Mucosa of gallbladder (tissue), 1 donor: ENCODE data around the gene FHIT. TPM values are rescaled to one million over a fixed set of nuclear protein-coding genes. Genes with fewer than 3 reads are reported as not detected.
"Not testable (repeated sequence)": the region's sequence is repeated elsewhere in the genome, so short reads cannot be mapped to it uniquely, and the experiment has no call there.

Experiments used
- DNase-seq: peaks from one replicate; pipeline ENCODE4 v3.0.0-alpha.2; 2020; ENCODE audit warnings: low spot score
- total RNA-seq: library from RNA; stranded (reverse); gene quantifications from one replicate; pipeline ENCODE4 v1.2.1, GENCODE V29; 2021
- donor health status: DM: no; HTN: no; CAD: no.

FHIT gene
- total RNA-seq, 1 donor from 2014 or later = 38.6 TPM

GRCh38 chr3:61226166-61226686 lies 25.0 kb downstream of the FHIT start:
- no peak for DNase-seq

GRCh38 chr3:61224823-61225222 lies 26.4 kb downstream of the FHIT start:
- no peak for DNase-seq

GRCh38 chr3:61223451-61223850 lies 27.8 kb downstream of the FHIT start:
- no peak for DNase-seq

- no peak for DNase-seq
Measured at GRCh38 chr3:61222467-61222866, 28.8 kb downstream of the FHIT start.

- peak; percentile 29 for DNase-seq
Measured at GRCh38 chr3:61221759-61222362, 29.4 kb downstream of the FHIT start.

DNA sequence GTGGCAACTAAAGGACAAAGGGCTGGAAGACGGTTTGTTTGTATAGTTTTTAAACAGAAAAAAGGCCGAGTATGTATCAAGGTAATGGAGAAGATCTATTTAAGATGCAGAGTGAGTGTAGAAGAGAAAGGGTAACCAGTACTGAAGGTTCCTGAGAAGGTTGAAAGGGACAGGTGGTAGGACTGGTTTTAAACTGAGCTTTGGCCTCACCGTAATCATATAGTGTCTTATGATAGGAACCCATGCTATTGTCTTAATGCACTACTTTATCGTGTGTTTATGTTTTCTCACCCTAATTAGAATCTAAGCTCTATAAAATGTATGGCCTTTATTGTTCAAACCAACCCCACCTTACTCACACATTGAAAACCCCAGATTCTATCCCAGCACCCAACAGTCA lies 32.7 kb downstream of the FHIT start:
- DNase-seq = no peak

- DNase-seq = not testable (repeated sequence)
Measured at GRCh38 chr3:61216171-61216570, 35.1 kb downstream of the FHIT start.

DNA sequence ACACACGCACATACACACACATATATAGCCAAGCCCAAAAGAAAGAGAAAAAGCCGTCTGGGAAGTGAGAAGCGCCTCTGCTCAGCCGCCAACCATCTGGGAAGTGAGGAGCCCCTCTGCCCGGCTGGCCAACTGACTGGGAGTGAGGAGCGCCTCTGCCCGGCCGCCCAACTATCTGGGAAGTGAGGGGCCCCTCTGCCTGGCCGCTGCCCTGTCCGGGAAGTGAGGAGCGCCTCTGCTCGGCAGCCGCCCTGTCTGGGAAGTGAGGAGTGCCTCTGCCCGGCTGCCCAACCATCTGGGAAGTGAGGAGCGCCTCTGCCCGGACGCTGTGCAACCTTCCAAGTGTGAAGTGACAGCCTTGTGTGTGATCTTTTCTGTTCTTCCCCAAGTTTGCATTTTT lies 49.2 kb downstream of the FHIT start:
- DNase-seq = no peak

DNA sequence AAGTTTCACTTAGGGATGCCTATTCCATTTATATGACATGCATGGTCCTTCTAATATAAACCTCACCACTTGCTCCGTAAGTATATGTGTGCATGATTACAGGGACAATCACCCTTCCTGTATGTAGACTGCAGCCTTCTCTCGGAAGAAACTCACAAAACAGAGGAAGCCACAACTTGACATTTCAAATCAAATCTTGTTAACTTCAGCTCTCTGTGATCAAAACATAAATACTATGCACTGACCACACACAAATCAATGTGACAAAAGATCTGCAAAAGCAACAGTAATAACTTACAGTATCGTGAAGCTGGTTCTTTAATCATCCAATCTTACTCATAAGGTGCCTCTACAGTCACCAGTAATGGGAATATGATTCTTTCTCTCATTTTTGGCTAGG lies 50.2 kb downstream of the FHIT start:
- no peak for DNase-seq

GRCh38 chr3:61200270-61200669 lies 51.0 kb downstream of the FHIT start:
- DNase-seq = no peak

- no peak for DNase-seq
Measured at GRCh38 chr3:61199843-61200242, 51.4 kb downstream of the FHIT start.

- DNase-seq = no peak
Measured at GRCh38 chr3:61194892-61195538, 56.2 kb downstream of the FHIT start.

- DNase-seq = no peak
Measured at GRCh38 chr3:61192222-61192621, 59.0 kb downstream of the FHIT start.

DNA sequence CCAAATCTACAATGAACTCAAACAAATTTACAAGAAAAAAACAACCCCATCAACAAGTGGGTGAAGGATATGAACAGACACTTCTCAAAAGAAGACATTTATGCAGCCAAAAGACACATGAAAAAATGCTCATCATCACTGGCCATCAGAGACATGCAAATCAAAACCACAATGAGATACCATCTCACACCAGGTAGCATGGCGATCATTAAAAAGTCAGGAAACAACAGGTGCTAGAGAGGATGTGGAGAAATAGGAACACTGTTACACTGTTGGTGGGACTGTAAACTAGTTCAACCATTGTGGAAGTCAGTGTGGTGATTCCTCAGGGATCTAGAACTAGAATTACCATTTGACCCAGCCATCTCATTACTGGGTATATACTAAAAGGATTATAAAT lies 61.0 kb downstream of the FHIT start:
- not testable (repeated sequence) for DNase-seq

DNA sequence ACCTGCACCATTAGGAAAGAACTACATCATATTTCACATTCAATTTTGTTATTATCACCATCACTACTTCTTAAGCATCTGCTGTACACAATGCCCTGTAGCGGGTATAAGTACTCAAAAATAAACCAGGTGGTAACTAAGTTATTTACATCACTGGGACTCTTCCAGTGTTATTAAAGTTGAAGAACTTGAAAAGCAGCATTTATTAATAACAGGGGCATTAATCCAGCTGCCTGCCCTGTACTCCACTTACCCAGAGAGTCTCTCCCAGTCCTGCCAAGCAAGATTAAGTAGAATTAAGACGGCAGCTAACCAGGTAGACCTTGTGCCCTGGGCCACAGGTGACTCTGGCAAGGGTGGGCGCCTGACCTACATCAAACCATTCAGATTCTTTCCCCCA lies 65.2 kb downstream of the FHIT start:
- no peak for DNase-seq

GRCh38 chr3:61184956-61185355 lies 66.3 kb downstream of the FHIT start:
- no peak for DNase-seq

- no peak for DNase-seq
Measured at GRCh38 chr3:61182662-61183061, 68.6 kb downstream of the FHIT start.

DNA sequence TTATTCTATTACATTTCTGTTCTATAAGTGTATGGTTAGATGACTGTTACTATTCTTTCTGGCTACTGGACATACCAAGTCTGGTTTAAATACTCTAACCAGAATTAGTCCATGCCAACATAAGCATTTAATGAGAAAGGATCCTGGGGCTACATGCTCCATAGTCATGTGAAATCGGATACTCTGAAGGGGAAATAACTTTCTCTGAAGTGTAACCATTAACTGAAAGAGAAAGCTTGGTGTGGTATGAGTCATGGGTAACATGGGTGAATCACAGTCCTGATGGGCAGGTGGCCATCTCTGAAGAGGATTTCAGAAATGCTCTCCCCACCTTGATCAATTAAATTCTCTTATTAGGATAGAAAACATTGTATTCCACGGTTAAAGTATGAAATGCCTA lies 69.4 kb downstream of the FHIT start:
- DNase-seq = peak; percentile 42

GRCh38 chr3:61180206-61180605 lies 71.0 kb downstream of the FHIT start:
- no peak for DNase-seq

- DNase-seq = no peak
Measured at GRCh38 chr3:61178167-61178566, 73.1 kb downstream of the FHIT start.

DNA sequence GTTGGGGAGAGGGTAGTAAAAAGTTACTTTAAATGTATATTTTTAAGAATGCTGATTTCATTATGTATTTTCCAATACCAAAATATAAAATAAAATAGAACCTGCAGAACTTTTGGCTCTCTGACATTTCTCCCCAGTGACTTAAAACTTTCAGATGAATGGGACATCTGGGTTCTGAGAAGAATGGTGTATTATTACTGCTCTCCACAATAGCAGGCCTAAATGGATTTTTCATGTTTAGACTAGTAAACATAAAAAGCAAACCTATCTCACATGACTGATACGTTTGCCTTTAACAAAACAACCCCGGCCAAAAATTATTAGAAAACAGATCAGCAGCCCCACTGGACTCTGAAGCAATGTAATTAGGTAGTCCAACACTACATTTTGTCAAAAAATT lies 73.8 kb downstream of the FHIT start:
- no peak for DNase-seq

GRCh38 chr3:61173676-61174075 lies 77.6 kb downstream of the FHIT start:
- no peak for DNase-seq

DNA sequence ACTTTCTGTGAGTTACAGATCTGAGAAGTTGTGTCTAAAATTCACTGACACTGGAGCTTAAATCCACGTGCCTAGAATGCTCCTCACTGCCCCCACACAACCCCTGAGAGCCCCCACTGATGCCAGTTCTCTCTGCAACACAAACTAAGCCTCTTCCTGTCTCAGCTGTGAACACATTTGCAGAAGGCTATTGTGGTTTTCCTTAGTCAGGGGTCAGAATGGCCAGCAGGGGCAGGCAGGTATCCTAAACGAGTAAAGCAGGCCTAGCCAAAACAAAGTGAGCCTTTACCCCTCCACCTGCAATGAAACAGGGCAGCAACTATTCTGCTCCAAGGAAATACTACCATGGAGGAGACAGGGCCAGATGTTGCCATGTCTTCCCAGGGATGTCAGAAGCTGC lies 78.6 kb downstream of the FHIT start:
- no peak for DNase-seq

- DNase-seq = no peak
Measured at GRCh38 chr3:61172203-61172602, 79.0 kb downstream of the FHIT start.
